Neural progenitor cell (in vitro differentiated cells): ENCODE measurements around the gene CCNY. TPM values are rescaled to one million over a fixed set of nuclear protein-coding genes. Genes with fewer than 3 reads are reported as not detected.

Source experiments
- DNase-seq: peaks from one replicate; pipeline ENCODE4 v3.0.0-alpha.2; 2016; ENCODE audit warnings: low spot score
- H2AFZ ChIP-seq: fragments of 200-600 bp; sonication (generic); replicated peaks from 2 replicates; pipeline ENCODE4 v1.6.1; 2016; ENCODE audit warnings: antibody characterized with exemption
- H3F3A ChIP-seq: fragments of 200-600 bp; sonication (generic); 2 replicates; pipeline ENCODE4 v1.6.1; 2016; ENCODE audit warnings: antibody characterized with exemption, low read depth
- H3K27ac ChIP-seq: fragments of 200-600 bp; sonication (generic); 2 replicates; pipeline ENCODE4 v1.5.1; 2016; ENCODE audit warnings: mild to moderate bottlenecking
- H3K27me3 ChIP-seq: fragments of 200-600 bp; sonication (generic); 2 replicates; pipeline ENCODE4 v1.6.1; 2016; ENCODE audit warnings: mild to moderate bottlenecking, moderate library complexity
- H3K36me3 ChIP-seq: fragments of 200-600 bp; sonication (generic); 2 replicates; pipeline ENCODE4 v1.5.1; 2016
- H3K4me1 ChIP-seq: fragments of 200-600 bp; sonication (generic); 2 replicates; pipeline ENCODE4 v1.6.1; 2016; ENCODE audit warnings: mixed run types
- H3K4me2 ChIP-seq: fragments of 200-600 bp; sonication (generic); 2 replicates; pipeline ENCODE4 v1.6.1; 2016
- H3K4me3 ChIP-seq: fragments of 200-600 bp; sonication (generic); 2 replicates; pipeline ENCODE4 v1.5.1; 2016
- H3K79me2 ChIP-seq: fragments of 200-600 bp; sonication (generic); 2 replicates; pipeline ENCODE4 v1.6.1; 2016; ENCODE audit warnings: low read depth
- H3K9ac ChIP-seq: fragments of 200-600 bp; sonication (generic); 2 replicates; pipeline ENCODE4 v1.6.1; 2016
- H3K9me3 ChIP-seq: fragments of 200-600 bp; sonication (generic); 2 replicates; pipeline ENCODE4 v1.5.1; 2016; ENCODE audit warnings: low read depth
- H4K20me1 ChIP-seq: fragments of 200-600 bp; sonication (generic); 2 replicates; pipeline ENCODE4 v1.6.1; 2016; ENCODE audit warnings: low read depth
- H3K27ac Mint-ChIP-seq: 3 replicates; pipeline ENCODE4 v1.8.0; 2021; ENCODE audit warnings: mixed read lengths
- H3K27me3 Mint-ChIP-seq: 2 replicates; pipeline ENCODE4 v1.8.0; 2022; ENCODE audit warnings: low read depth, mild to moderate bottlenecking, inconsistent platforms, moderate library complexity, mixed read lengths; ENCODE audit not compliant: insufficient read depth
- H3K36me3 Mint-ChIP-seq: 3 replicates; pipeline ENCODE4 v1.8.0; 2021; ENCODE audit warnings: mixed read lengths
- H3K4me1 Mint-ChIP-seq: 3 replicates; pipeline ENCODE4 v1.8.0; 2021; ENCODE audit warnings: mixed read lengths
- H3K4me3 Mint-ChIP-seq: 3 replicates; pipeline ENCODE4 v1.8.0; 2021; ENCODE audit warnings: mild to moderate bottlenecking, moderate library complexity, mixed read lengths
- H3K9me3 Mint-ChIP-seq: 3 replicates; pipeline ENCODE4 v1.8.0; 2020; ENCODE audit warnings: mixed read lengths
- EZH2 ChIP-seq: fragments of 200-600 bp; sonication (generic); IDR thresholded peaks from 2 replicates; pipeline ENCODE4 v1.6.1; 2017; ENCODE audit warnings: antibody characterized with exemption, mild to moderate bottlenecking, moderate library complexity
- EZH2phosphoT487 ChIP-seq: fragments of 200-600 bp; sonication (generic); IDR thresholded peaks from 2 replicates; pipeline ENCODE4 v1.6.1; 2017; ENCODE audit warnings: antibody characterized with exemption
- total RNA-seq: library from RNA; depleted of rRNA; stranded (reverse); fragments of >200 nt; gene quantifications from 2 replicates; pipeline ENCODE4 v1.2.3, GENCODE V29; 2015; ENCODE audit warnings: low replicate concordance
- TF ChIP-seq, protein P1 (sequence below): fragments of 200-600 bp; sonication (generic); IDR thresholded peaks from 2 replicates; pipeline ENCODE4 v1.5.1; 2017; ENCODE audit warnings: antibody characterized with exemption, mild to moderate bottlenecking

Gene CCNY
- 43.0 and 46.7 TPM in 2 replicates for total RNA-seq

DNA sequence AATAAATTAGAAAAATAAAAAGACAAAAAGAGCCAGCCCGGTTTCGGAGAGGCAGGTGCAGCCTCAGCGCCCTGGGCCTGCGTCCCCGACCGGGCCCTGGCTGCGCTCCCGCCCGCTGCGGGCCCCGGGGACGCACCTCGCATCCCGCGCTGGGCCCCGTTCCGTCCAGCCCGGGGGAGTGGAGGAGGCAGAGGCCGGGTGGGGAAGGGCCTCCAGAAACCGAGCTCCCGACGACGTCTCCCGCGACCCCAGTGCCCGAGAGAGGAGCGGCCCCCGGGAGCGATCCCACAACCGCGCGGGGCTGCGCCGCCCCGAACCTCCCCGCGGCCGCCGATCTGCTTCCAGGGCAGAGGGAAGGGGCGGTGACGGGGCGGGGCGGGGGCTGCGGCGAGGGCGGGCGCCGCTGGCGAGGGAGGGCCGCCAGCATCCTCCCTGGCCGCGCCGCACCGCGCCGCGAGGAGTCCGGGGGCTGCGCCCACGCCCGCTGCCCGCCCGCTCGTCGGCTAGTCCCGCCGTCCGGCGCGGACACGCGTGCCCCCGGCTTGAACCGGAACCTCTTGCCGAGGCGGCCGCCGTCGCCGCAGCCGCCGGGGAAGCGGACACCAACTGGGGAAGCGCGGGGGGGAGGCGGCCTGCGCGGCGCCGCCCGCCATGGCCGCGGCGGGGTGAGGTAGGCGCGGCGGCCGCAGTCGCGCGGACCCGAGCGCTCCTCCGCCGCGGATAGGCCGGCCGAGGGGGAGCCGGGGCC lies at the start of gene CCNY:
Gene CCNY, plus strand, starts transcription at position 426 of the 748 bp plus-strand sequence. CDS start 545 bp downstream, outside the sequence.
- Histone ChIP-seq H3K36me3 (no peaks in the 10 kb centered on the region), H4K20me1 (peaks cover 61% of the 10 kb centered on the region), H3K9me3 (no peaks in the 10 kb centered on the region), H3K79me2 (peaks cover 78% of the 10 kb centered on the region), H3K4me3 (peak within 1 kb of the TSS; percentile 99), H3K9ac (peak within 1 kb of the TSS; percentile 81), H3K27me3 (no peaks in the 10 kb centered on the region), H2AFZ (peak within 1 kb of the TSS; percentile 96), H3K4me2 (peak within 1 kb of the TSS; percentile 97), H3F3A (peaks cover 6% of the 10 kb centered on the region), H3K27ac (no peak within 1 kb of the TSS), H3K4me1 (peaks cover 19% of the 10 kb centered on the region)
- peak within 1 kb of the TSS; percentile 89 for H3K27ac Mint-ChIP-seq
- H3K9me3 Mint-ChIP-seq = peaks cover 3% of the 10 kb centered on the region
- no peak for TF ChIP-seq EZH2
- TF ChIP-seq, protein P1, sequence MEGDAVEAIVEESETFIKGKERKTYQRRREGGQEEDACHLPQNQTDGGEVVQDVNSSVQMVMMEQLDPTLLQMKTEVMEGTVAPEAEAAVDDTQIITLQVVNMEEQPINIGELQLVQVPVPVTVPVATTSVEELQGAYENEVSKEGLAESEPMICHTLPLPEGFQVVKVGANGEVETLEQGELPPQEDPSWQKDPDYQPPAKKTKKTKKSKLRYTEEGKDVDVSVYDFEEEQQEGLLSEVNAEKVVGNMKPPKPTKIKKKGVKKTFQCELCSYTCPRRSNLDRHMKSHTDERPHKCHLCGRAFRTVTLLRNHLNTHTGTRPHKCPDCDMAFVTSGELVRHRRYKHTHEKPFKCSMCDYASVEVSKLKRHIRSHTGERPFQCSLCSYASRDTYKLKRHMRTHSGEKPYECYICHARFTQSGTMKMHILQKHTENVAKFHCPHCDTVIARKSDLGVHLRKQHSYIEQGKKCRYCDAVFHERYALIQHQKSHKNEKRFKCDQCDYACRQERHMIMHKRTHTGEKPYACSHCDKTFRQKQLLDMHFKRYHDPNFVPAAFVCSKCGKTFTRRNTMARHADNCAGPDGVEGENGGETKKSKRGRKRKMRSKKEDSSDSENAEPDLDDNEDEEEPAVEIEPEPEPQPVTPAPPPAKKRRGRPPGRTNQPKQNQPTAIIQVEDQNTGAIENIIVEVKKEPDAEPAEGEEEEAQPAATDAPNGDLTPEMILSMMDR = no peak
- no peak for TF ChIP-seq EZH2phosphoT487
- peaks cover 11% of the 10 kb centered on the region for H3K36me3 Mint-ChIP-seq
- H3K27me3 Mint-ChIP-seq = peaks cover 3% of the 10 kb centered on the region
- DNase-seq = peak; percentile 87
- peaks cover 41% of the 10 kb centered on the region for H3K4me1 Mint-ChIP-seq
- H3K4me3 Mint-ChIP-seq = peak within 1 kb of the TSS; percentile 96

DNA sequence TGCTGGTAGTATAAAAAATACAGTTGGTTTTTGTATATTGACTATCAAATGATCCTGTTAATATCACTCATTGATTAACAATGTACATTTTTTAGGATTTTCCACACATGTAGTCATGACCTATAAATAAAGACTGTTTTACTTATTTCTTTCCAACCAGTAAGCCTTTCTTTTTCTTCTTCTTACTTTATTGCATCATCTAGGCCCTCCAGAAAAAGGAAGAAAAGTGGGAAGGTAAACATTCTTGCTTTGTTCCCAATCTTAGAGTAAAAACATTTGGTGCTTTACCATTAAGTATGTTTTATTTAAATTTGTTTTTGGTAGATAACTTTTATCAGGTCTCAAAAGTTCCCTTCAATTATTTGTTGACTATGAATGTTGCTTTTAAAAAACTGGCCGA lies 47.1 kb upstream of the CCNY start:
- no peaks in the 10 kb centered on the region for H3F3A ChIP-seq
- H3K4me2 ChIP-seq = no peak overlapping the region
- H3K4me1 ChIP-seq = no peaks in the 10 kb centered on the region
- H2AFZ ChIP-seq = no peak overlapping the region
- no peaks in the 10 kb centered on the region for H3K9me3 Mint-ChIP-seq
- H3K79me2 ChIP-seq = no peaks in the 10 kb centered on the region
- TF ChIP-seq, protein P1 = no peak
- TF ChIP-seq EZH2phosphoT487 = no peak
- no peak for TF ChIP-seq EZH2
- no peaks in the 10 kb centered on the region for H3K36me3 ChIP-seq
- H3K4me1 Mint-ChIP-seq = no peaks in the 10 kb centered on the region
- H3K4me3 ChIP-seq = no peak overlapping the region
- no peaks in the 10 kb centered on the region for H3K9me3 ChIP-seq
- H3K27ac Mint-ChIP-seq = no peak overlapping the region
- no peaks in the 10 kb centered on the region for H3K36me3 Mint-ChIP-seq
- no peak overlapping the region for H3K27ac ChIP-seq
- H3K27me3 ChIP-seq = no peaks in the 10 kb centered on the region
- no peak for DNase-seq
- H3K27me3 Mint-ChIP-seq = peaks cover 2% of the 10 kb centered on the region
- H4K20me1 ChIP-seq = no peaks in the 10 kb centered on the region
- no peak overlapping the region for H3K9ac ChIP-seq
- H3K4me3 Mint-ChIP-seq = no peak overlapping the region

DNA sequence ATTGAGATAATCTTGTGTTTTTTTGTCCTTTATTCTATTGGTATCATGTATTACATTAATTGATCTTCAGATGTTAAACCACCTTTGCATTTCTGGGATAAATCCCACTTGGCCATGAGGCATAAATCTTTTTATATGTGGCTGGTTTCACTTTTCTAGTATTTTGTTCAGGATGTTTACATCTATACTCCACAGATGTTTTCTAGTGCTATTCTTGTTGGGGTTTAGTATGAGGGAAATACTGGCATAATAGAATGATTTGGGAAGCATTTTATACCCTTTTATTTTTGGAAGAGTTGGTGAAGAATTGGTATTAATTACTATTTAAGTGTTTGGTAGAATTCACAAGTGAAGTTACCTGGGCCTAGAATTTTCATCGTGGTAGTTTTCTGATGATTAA lies 41.8 kb upstream of the CCNY start:
- Mint-ChIP-seq H3K4me1 (no peaks in the 10 kb centered on the region), H3K4me3 (no peak overlapping the region), H3K9me3 (peaks cover 7% of the 10 kb centered on the region), H3K36me3 (no peaks in the 10 kb centered on the region), H3K27me3 (no peaks in the 10 kb centered on the region), H3K27ac (no peak overlapping the region)
- Histone ChIP-seq H3K27ac (no peak overlapping the region), H3K4me3 (no peak overlapping the region), H3K9me3 (no peaks in the 10 kb centered on the region), H4K20me1 (no peaks in the 10 kb centered on the region), H3K9ac (no peak overlapping the region), H3K27me3 (no peaks in the 10 kb centered on the region), H3K4me1 (no peaks in the 10 kb centered on the region), H3K36me3 (no peaks in the 10 kb centered on the region), H3F3A (no peaks in the 10 kb centered on the region), H3K4me2 (no peak overlapping the region), H3K79me2 (no peaks in the 10 kb centered on the region), H2AFZ (no peak overlapping the region)
- TF ChIP-seq, protein P1 = no peak
- TF ChIP-seq EZH2 = no peak
- TF ChIP-seq EZH2phosphoT487 = no peak
- no peak for DNase-seq
